ENCODE results near the gene TGM3.

The TGM3 gene

GRCh38 chr20:2381303-2381702 lies 85.5 kb downstream of the TGM3 start:
- H3K36me3 ChIP-seq (ENCODE audit: control insufficient read depth, insufficient read depth, low read length), result no peaks in the 10 kb centered on the region
- H3K27ac ChIP-seq (ENCODE audit: low read depth, low read length), result no peak overlapping the region
- H3K27me3 ChIP-seq (ENCODE audit: control insufficient read depth, insufficient read depth, low read length), result no peaks in the 10 kb centered on the region
- H3K4me3 ChIP-seq (ENCODE audit: low read length), result no peak overlapping the region
- H3K9ac ChIP-seq (ENCODE audit: low read length), result no peak overlapping the region
- H3K4me1 ChIP-seq (ENCODE audit: control insufficient read depth, insufficient read depth, low read length), result no peaks in the 10 kb centered on the region

GRCh38 chr20:2382833-2383232 lies 87.0 kb downstream of the TGM3 start:
- H3K4me1 ChIP-seq (ENCODE audit: control insufficient read depth, insufficient read depth, low read length), result no peaks in the 10 kb centered on the region
- no peak overlapping the region for H3K9ac ChIP-seq (ENCODE audit: low read length)
- H3K4me3 ChIP-seq (ENCODE audit: low read length), result no peak overlapping the region
- H3K27me3 ChIP-seq (ENCODE audit: control insufficient read depth, insufficient read depth, low read length), result no peaks in the 10 kb centered on the region
- H3K27ac ChIP-seq (ENCODE audit: low read depth, low read length), result no peak overlapping the region
- no peaks in the 10 kb centered on the region for H3K36me3 ChIP-seq (ENCODE audit: control insufficient read depth, insufficient read depth, low read length)

- no peaks in the 10 kb centered on the region for H3K27me3 ChIP-seq (ENCODE audit: control insufficient read depth, insufficient read depth, low read length)
- no peaks in the 10 kb centered on the region for H3K36me3 ChIP-seq (ENCODE audit: control insufficient read depth, insufficient read depth, low read length)
- no peaks in the 10 kb centered on the region for H3K4me1 ChIP-seq (ENCODE audit: control insufficient read depth, insufficient read depth, low read length)
- no peak overlapping the region for H3K27ac ChIP-seq (ENCODE audit: low read depth, low read length)
- no peak overlapping the region for H3K9ac ChIP-seq (ENCODE audit: low read length)
- no peak overlapping the region for H3K4me3 ChIP-seq (ENCODE audit: low read length)
These were observed 89.2 kb downstream of the TGM3 start for GRCh38 chr20:2385026-2385425.

DNA sequence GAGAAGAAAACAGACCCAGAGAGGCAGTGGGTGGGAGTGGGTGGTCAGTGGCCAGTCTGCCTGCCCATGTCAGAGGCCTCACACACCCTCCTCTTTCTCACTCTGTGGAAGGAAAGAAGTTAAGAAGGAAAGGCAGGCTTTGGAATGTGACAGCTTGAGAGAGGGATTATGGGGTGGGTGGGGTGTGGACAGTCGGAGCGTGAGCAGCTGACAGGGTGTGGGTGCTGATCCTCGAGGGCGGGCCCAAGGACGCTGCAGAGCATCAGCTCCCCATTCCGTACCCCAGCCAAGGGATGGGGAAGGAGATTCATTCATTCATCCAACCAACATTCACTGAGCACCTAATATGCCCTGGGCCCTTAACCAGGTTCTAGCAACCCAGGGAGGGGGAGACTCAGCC lies 89.7 kb downstream of the TGM3 start:
- H3K4me1 ChIP-seq (ENCODE audit: control insufficient read depth, insufficient read depth, low read length), result no peaks in the 10 kb centered on the region
- no peak overlapping the region for H3K27ac ChIP-seq (ENCODE audit: low read depth, low read length)
- H3K9ac ChIP-seq (ENCODE audit: low read length), result no peak overlapping the region
- no peaks in the 10 kb centered on the region for H3K27me3 ChIP-seq (ENCODE audit: control insufficient read depth, insufficient read depth, low read length)
- H3K36me3 ChIP-seq (ENCODE audit: control insufficient read depth, insufficient read depth, low read length), result no peaks in the 10 kb centered on the region
- no peak overlapping the region for H3K4me3 ChIP-seq (ENCODE audit: low read length)

DNA sequence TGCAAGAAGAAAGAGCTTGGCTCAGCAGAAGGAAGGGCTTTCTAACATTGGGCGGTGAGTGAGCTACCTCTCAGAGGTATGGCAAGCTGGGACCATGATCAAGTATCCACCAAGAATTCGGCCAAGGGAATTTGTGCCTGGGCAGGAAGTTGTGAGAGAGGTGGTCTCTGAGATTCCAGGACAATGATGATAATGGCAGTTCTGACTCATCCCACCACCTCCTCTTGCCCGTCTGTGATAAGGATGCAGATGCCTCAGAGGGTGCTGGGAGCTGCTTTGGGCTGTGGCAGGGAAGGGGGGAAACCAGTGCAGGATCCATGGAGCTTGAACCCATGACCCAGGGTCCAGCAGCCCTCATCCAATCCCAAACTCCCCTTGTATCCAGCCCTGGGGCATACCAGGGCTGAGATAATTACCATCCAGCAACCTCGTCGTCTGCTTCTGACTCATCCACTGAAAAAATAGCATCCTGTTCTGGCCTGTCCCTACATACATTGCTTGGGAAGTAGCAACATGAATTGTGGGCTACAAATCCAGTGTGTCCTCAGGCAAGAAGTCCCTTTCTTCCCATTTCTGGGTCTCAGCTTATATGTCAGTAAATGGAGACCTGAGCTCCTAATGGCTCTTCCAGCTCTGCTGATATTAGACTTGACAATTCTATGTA lies 90.8 kb downstream of the TGM3 start:
- Histone ChIP-seq H3K4me1 (ENCODE audit: control insufficient read depth, insufficient read depth, low read length) (no peaks in the 10 kb centered on the region), H3K9ac (ENCODE audit: low read length) (no peak overlapping the region), H3K4me3 (ENCODE audit: low read length) (no peak overlapping the region), H3K27me3 (ENCODE audit: control insufficient read depth, insufficient read depth, low read length) (no peaks in the 10 kb centered on the region), H3K36me3 (ENCODE audit: control insufficient read depth, insufficient read depth, low read length) (no peaks in the 10 kb centered on the region), H3K27ac (ENCODE audit: low read depth, low read length) (no peak overlapping the region)

DNA sequence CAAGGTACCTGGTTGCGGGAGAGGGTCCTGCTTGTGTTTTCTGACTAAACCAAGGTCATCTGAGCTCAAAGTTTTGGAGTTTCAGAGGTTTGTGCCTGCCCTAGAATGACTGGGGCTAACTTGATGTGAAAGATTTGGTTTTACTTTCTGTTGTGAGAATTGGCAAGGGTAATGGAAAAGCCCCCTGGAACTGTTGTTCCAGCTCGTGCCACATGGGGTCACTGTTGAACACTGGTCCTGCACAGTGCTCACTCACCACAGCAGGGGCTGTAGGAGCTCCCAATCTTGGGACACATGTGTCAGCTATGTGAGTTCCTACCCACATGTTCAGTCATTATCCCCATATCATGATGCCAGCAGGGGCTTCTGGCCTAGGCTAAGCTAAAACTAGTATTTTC lies 91.4 kb downstream of the TGM3 start:
- H3K9ac ChIP-seq (ENCODE audit: low read length), result no peak overlapping the region
- H3K4me3 ChIP-seq (ENCODE audit: low read length), result no peak overlapping the region
- no peak overlapping the region for H3K27ac ChIP-seq (ENCODE audit: low read depth, low read length)
- no peaks in the 10 kb centered on the region for H3K36me3 ChIP-seq (ENCODE audit: control insufficient read depth, insufficient read depth, low read length)
- no peaks in the 10 kb centered on the region for H3K4me1 ChIP-seq (ENCODE audit: control insufficient read depth, insufficient read depth, low read length)
- no peaks in the 10 kb centered on the region for H3K27me3 ChIP-seq (ENCODE audit: control insufficient read depth, insufficient read depth, low read length)

DNA sequence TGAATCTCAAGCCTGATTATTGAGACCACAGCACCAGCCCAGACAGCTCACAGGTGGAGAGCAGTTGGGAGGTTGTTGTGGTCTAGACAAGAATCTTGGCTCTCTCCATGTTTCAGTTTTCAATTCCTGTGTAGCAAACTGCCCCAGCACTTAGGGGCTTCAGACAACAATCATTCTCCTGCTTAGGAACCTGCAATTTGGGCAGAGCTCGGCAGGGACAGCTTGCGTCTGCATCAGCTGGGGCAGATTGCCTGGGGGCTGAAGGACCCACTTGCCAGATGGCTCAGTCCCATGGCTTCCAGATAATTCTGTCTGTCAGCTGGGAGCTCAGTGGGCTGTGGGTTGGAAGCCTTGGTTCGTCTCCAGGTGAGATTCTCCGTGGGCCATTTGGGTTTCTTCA lies 91.8 kb downstream of the TGM3 start:
- Histone ChIP-seq H3K27ac (ENCODE audit: low read depth, low read length) (no peak overlapping the region), H3K4me1 (ENCODE audit: control insufficient read depth, insufficient read depth, low read length) (no peaks in the 10 kb centered on the region), H3K4me3 (ENCODE audit: low read length) (no peak overlapping the region), H3K36me3 (ENCODE audit: control insufficient read depth, insufficient read depth, low read length) (no peaks in the 10 kb centered on the region), H3K9ac (ENCODE audit: low read length) (no peak overlapping the region), H3K27me3 (ENCODE audit: control insufficient read depth, insufficient read depth, low read length) (no peaks in the 10 kb centered on the region)

Measured in rectal smooth muscle tissue (tissue), 1 donor.